Measurements from ENCODE around the gene MRPL42. TPM values are rescaled to one million over a fixed set of nuclear protein-coding genes. Genes with fewer than 3 reads are reported as not detected.

Gene MRPL42
- total and polyA plus RNA-seq, 9 donors = 22.4 to 72.7 (median 44.9) TPM

DNA sequence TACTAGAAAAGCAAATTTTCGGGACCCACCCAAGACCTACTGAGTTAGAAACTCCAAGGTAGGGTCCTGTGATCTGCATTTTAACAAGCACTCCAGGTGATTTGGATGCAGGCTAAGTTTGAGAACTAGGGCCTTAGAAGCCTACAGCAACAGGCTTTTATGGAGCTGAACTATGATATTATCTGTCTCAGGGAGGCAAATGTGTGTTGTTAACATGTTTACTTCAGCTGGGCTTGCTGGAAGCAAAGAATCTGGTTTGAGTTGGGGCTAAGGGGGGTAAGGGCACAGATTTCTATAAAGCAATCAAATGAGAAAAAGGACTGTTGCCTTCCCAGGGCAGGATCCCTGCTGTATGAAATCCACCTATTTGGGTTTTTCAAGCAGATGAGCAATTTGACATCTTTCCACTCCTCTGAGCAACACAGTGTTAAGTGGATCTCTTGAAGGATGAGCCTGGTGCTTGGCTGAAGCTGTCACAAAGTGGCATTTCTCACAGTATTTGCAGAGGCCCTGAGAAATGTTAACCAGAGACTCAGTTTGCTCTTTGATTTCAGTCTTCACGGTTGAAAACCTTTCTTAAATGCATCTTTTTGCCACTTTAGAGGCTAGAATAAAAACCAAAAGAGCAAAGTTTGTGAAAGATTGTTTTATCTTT lies 68.9 kb downstream of the MRPL42 start:
- no peak overlapping the region for H3K4me3 ChIP-seq
- H3K27me3 ChIP-seq = no peaks in the 10 kb centered on the region
- intact Hi-C loops (cut with DNase I) = no loop called here
- no peak overlapping the region for H3K27ac ChIP-seq
- TF ChIP-seq POLR2A (IDR thresholded peaks at IDR 0.05) = no peak
- no peak for TF ChIP-seq EP300 (IDR thresholded peaks at IDR 0.05)
- TF ChIP-seq, protein P1, sequence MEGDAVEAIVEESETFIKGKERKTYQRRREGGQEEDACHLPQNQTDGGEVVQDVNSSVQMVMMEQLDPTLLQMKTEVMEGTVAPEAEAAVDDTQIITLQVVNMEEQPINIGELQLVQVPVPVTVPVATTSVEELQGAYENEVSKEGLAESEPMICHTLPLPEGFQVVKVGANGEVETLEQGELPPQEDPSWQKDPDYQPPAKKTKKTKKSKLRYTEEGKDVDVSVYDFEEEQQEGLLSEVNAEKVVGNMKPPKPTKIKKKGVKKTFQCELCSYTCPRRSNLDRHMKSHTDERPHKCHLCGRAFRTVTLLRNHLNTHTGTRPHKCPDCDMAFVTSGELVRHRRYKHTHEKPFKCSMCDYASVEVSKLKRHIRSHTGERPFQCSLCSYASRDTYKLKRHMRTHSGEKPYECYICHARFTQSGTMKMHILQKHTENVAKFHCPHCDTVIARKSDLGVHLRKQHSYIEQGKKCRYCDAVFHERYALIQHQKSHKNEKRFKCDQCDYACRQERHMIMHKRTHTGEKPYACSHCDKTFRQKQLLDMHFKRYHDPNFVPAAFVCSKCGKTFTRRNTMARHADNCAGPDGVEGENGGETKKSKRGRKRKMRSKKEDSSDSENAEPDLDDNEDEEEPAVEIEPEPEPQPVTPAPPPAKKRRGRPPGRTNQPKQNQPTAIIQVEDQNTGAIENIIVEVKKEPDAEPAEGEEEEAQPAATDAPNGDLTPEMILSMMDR (IDR thresholded peaks at IDR 0.05) = no peak
- 68 to 81% (median 74%) methylated on average over 2 of the region's 2 CpGs for WGBS, 3 donors
- H3K9me3 ChIP-seq = no peaks in the 10 kb centered on the region
- H3K4me1 ChIP-seq (ENCODE audit: insufficient read depth) = no peaks in the 10 kb centered on the region
- DNase-seq = no peak
- H3K36me3 ChIP-seq = no peaks in the 10 kb centered on the region

DNA sequence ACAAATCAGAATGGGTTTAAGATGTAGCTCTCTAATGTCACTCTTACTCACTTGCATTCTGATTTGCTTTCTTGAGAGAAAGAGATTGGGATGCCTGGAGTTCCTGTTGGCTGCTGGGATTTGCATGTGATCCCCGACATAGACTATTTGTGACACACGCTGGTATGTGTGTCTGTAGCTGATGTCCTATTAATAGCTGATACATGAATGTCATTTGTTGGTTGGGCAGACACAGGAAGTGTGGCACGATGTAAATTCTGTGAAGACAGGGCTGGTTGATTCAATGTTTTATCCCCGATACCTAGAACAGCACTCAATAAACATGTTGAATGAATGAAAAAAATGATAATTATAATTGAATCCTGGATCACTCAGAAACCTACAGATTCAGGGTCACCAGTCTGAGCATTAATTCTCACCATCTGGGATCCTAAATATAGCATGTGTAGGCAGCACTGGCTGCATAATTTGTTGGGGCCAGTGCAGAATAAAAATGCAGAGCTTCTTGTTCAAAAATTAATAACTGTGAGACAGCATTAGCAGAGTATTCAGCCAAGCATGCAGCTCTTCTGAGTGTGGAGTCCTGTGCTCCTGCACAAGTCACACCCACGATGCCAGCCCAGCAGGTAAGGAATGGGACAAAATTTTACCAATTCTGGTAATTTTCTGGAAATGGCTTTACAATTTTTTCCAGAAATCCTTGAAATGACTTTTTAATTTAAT lies 69.6 kb downstream of the MRPL42 start:
- no peaks in the 10 kb centered on the region for H3K9me3 ChIP-seq
- TF ChIP-seq, protein P1 (IDR thresholded peaks at IDR 0.05) = no peak
- TF ChIP-seq EP300 (IDR thresholded peaks at IDR 0.05) (no peak), POLR2A (IDR thresholded peaks at IDR 0.05) (no peak)
- H3K4me3 ChIP-seq = no peak overlapping the region
- no peak for DNase-seq
- H3K4me1 ChIP-seq (ENCODE audit: insufficient read depth) = no peaks in the 10 kb centered on the region
- no peaks in the 10 kb centered on the region for H3K36me3 ChIP-seq
- H3K27ac ChIP-seq = no peak overlapping the region
- 57 to 64% (median 62%) methylated on average over 5 of the region's 5 CpGs for WGBS, 3 donors
- no peaks in the 10 kb centered on the region for H3K27me3 ChIP-seq
- intact Hi-C loops (cut with DNase I) = no loop called here

DNA sequence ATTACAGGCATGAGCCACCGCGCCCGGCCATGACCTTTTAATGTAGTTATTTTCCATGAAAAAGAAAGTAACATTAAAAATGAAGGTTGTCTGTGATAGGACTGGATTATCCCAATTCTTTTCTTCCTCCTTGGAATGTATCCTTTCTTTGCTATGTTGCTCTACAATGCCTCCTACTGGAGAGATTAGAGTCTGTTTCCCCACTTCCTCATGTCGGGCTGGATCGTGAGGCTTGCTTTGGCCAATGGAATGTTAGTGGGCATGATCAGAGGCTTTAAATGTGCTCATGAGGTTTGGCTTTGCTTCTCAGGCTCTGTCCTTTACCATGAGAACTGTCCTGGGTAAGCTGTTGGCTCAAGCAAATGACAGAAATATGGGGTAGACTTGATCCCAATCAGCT lies 70.5 kb downstream of the MRPL42 start:
- Histone ChIP-seq H3K4me1 (ENCODE audit: insufficient read depth) (no peaks in the 10 kb centered on the region), H3K36me3 (no peaks in the 10 kb centered on the region), H3K27me3 (no peaks in the 10 kb centered on the region), H3K9me3 (no peaks in the 10 kb centered on the region), H3K4me3 (no peak overlapping the region), H3K27ac (no peak overlapping the region)
- WGBS, 3 donors = 86 to 88% (median 86%) methylated on average over 5 of the region's 5 CpGs
- intact Hi-C loops (cut with DNase I) = no loop called here
- DNase-seq = no peak
- TF ChIP-seq, protein P1 (IDR thresholded peaks at IDR 0.05) = no peak
- TF ChIP-seq EP300 (IDR thresholded peaks at IDR 0.05) (no peak), POLR2A (IDR thresholded peaks at IDR 0.05) (no peak)

DNA sequence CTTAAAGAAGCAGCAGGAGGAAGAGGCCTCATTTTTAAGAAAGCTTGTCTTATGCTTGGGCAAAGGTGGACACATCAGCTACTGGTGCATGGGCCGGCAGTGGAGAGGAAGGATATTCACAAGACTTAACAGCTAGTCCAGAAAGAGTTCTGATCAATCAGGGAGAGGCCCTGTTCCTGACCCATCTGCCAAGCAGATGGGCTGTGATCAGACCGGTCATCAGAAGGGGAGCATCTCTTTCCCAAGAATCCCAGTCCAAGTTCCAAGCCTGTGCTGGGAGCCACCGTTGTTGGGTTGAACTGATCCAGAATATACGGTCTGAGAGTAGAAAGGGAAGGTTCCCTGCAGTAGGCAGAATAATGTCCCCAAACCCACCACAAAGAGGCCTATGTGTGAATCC lies 72.5 kb downstream of the MRPL42 start:
- H3K27ac ChIP-seq = no peak overlapping the region
- no peaks in the 10 kb centered on the region for H3K27me3 ChIP-seq
- no peak overlapping the region for H3K4me3 ChIP-seq
- intact Hi-C loops (cut with DNase I) = no loop called here
- DNase-seq = no peak
- H3K9me3 ChIP-seq = no peaks in the 10 kb centered on the region
- WGBS, 3 donors = 93% methylated on average over 4 of the region's 4 CpGs
- H3K4me1 ChIP-seq (ENCODE audit: insufficient read depth) = no peaks in the 10 kb centered on the region
- no peaks in the 10 kb centered on the region for H3K36me3 ChIP-seq
- TF ChIP-seq, protein P1 (IDR thresholded peaks at IDR 0.05) = no peak
- TF ChIP-seq POLR2A (IDR thresholded peaks at IDR 0.05) (no peak), EP300 (IDR thresholded peaks at IDR 0.05) (no peak)
